ENCODE results near the gene OR5D14. TPM values are rescaled to one million over a fixed set of nuclear protein-coding genes. Genes with fewer than 3 reads are reported as not detected.

Gene OR5D14
- total and polyA plus RNA-seq, 2 of the 13 experiments (the other 11 are each of a cell fraction or from before 2014, with no cell fraction given) = not detected

DNA sequence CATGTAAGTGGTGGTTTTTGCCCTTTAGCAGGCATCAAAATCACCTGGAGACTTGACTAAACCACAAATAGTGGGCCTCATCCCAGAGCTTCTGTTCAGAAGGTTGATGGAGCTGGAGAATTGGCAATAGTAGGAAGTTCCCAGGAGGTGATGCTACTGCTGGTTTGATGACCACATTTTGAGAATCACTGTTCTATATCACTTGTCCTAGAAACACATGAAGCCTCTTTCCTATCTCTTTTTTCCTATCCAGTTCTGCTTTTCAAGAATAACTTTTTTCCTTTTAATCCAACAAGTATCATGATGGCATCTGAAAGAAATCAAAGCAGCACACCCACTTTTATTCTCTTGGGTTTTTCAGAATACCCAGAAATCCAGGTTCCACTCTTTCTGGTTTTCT, 22.2 kb upstream of the OR5D14 start, which contains the start of gene OR5D13:
TSS of gene OR5D13 (plus strand) at position 301 of the 400 bp plus-strand sequence. CDS start at position 301, 0 bp downstream.
- no peak for ATAC-seq
- Histone ChIP-seq H3K4me1 (ENCODE audit: insufficient read depth, low read length) (no peaks in the 10 kb centered on the region), H3K79me2 (ENCODE audit: insufficient read depth, low read length) (no peaks in the 10 kb centered on the region), H3K4me2 (ENCODE audit: low read depth, low read length) (no peak within 1 kb of the TSS), H3K9ac (ENCODE audit: insufficient read depth, low read depth, low read length) (no peak within 1 kb of the TSS), H3K4me3 (replicated peaks in 1 of 3; ENCODE audit: insufficient read depth in 1 of 3, low read depth in 2 of 3, low read length in 3 of 3) (no peak within 1 kb of the TSS), H4K20me1 (ENCODE audit: insufficient read depth, low read length) (no peaks in the 10 kb centered on the region), H3K36me3 (replicated peaks in 1 of 2; ENCODE audit: control insufficient read depth in 1 of 2, insufficient read depth in 2 of 2, low read length in 2 of 2) (no peaks in the 10 kb centered on the region), H3K27ac (ENCODE audit: extremely low read length, insufficient read depth, low read length) (no peak within 1 kb of the TSS), H3K9me3 (ENCODE audit: low read length) (peaks cover 78% of the 10 kb centered on the region), H2AFZ (ENCODE audit: low read length) (no peak within 1 kb of the TSS), H3K27me3 (ENCODE audit: control insufficient read depth in 1 of 2, insufficient read depth in 2 of 2, low read length in 2 of 2) (no peaks in the 10 kb centered on the region)
- ChIA-PET POLR2A (no interaction called here), CTCF (ENCODE audit: low intra/inter-chr PET ratio, low total read pairs) (no interaction called here)
- no peak for DNase-seq (ENCODE audit: low spot score)
- in situ Hi-C loops (cut with HindIII; ENCODE audit: extremely low pct_ligation_motif_present, low pct_unique_long_range_greater_than_20kb) (no loop called here), intact Hi-C loops (cut with micrococcal nuclease; ENCODE audit: unreplicated experiment) (no loop called here)
- no TSS peak for BruUV-seq (replicated peaks)
- FAIRE-seq = no peak
- TF ChIP-seq TP53 (CRISPR knock-in tag; conservative IDR thresholded peaks at IDR 0.05) = no peak
- TF ChIP-seq ZBTB20 (CRISPR knock-in tag; IDR thresholded peaks at IDR 0.05; ENCODE audit: borderline replicate concordance, low read depth) = no peak
- TF ChIP-seq ZFP1 (CRISPR knock-in tag; IDR thresholded peaks at IDR 0.05) = no peak
- no peak for TF ChIP-seq POLR2G (IDR thresholded peaks at IDR 0.05; ENCODE audit: low read depth, low read length)
- TF ChIP-seq MBD4 (IDR thresholded peaks at IDR 0.05; ENCODE audit: borderline replicate concordance, low read length) = no peak
- TF ChIP-seq STAG1 (CRISPR knock-in tag; IDR thresholded peaks at IDR 0.05) = no peak
- TF ChIP-seq REXO4 (CRISPR knock-in tag; IDR thresholded peaks at IDR 0.05; ENCODE audit: borderline replicate concordance) = no peak
- no peak for TF ChIP-seq POLR2AphosphoS2 (IDR thresholded peaks at IDR 0.05; ENCODE audit: low read depth, low read length)
- TF ChIP-seq, protein P1, sequence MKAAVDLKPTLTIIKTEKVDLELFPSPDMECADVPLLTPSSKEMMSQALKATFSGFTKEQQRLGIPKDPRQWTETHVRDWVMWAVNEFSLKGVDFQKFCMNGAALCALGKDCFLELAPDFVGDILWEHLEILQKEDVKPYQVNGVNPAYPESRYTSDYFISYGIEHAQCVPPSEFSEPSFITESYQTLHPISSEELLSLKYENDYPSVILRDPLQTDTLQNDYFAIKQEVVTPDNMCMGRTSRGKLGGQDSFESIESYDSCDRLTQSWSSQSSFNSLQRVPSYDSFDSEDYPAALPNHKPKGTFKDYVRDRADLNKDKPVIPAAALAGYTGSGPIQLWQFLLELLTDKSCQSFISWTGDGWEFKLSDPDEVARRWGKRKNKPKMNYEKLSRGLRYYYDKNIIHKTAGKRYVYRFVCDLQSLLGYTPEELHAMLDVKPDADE (CRISPR knock-in tag; IDR thresholded peaks at IDR 0.05) = no peak
- TF ChIP-seq ZSCAN12 (CRISPR knock-in tag; IDR thresholded peaks at IDR 0.05) = no peak
- no peak for TF ChIP-seq ZNF839 (CRISPR knock-in tag; IDR thresholded peaks at IDR 0.05; ENCODE audit: borderline replicate concordance)
- no peak for TF ChIP-seq SMYD3 (CRISPR knock-in tag; IDR thresholded peaks at IDR 0.05)
- TF ChIP-seq ZNF792 (CRISPR knock-in tag; IDR thresholded peaks at IDR 0.05) = no peak
- TF ChIP-seq MEIS2 (CRISPR knock-in tag; IDR thresholded peaks at IDR 0.05) = no peak
- no peak for TF ChIP-seq ZNF207 (IDR thresholded peaks at IDR 0.05; ENCODE audit: borderline replicate concordance)
- TF ChIP-seq IKZF1 (IDR thresholded peaks at IDR 0.05) = no peak
- no peak for TF ChIP-seq PCBP1 (IDR thresholded peaks at IDR 0.05; ENCODE audit: borderline replicate concordance, low read depth, low read length)
- TF ChIP-seq, protein P2, sequence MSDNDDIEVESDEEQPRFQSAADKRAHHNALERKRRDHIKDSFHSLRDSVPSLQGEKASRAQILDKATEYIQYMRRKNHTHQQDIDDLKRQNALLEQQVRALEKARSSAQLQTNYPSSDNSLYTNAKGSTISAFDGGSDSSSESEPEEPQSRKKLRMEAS (IDR thresholded peaks at IDR 0.05) = no peak

All from HepG2 (cell line).